ENCODE data around the gene RNMT.

RNMT gene

GRCh38 chr18:13813271-13813849 is 86.9 kb downstream of the RNMT start:
- peak; percentile 65 for DNase-seq

Measured in hematopoietic multipotent progenitor cell treated with erythropoietin and hydrocortisone succinate and interleukin-3 and kit ligand, for 8 days (in vitro differentiated cells).